Keratinocyte (primary cell): ENCODE data around the gene DENND5A.

Experiments used
- EZH2 ChIP-seq: IDR thresholded peaks from one replicate; pipeline ENCODE4 v1.6.1; 2012; ENCODE audit warnings: inconsistent platforms, mild to moderate bottlenecking, low read length, moderate library complexity
- TF ChIP-seq, protein P1 (sequence below), 3 experiments: IDR thresholded peaks in 1 of 3; conservative IDR thresholded peaks in 1 of 3; optimal IDR thresholded peaks in 1 of 3; 2 replicates in 2 of 3; 3 replicates in 1 of 3; pipeline versions ENCODE3 to v1.5.1; 2011; ENCODE audit warnings: low read length in 3 of 3, mild to moderate bottlenecking in 3 of 3, moderate library complexity in 2 of 3, control low read depth in 1 of 3, inconsistent platforms in 1 of 3; ENCODE audit not compliant: insufficient read depth in 2 of 3; ENCODE audit errors: extremely low read depth in 1 of 3

- no peak for TF ChIP-seq EZH2
- TF ChIP-seq, protein P1, sequence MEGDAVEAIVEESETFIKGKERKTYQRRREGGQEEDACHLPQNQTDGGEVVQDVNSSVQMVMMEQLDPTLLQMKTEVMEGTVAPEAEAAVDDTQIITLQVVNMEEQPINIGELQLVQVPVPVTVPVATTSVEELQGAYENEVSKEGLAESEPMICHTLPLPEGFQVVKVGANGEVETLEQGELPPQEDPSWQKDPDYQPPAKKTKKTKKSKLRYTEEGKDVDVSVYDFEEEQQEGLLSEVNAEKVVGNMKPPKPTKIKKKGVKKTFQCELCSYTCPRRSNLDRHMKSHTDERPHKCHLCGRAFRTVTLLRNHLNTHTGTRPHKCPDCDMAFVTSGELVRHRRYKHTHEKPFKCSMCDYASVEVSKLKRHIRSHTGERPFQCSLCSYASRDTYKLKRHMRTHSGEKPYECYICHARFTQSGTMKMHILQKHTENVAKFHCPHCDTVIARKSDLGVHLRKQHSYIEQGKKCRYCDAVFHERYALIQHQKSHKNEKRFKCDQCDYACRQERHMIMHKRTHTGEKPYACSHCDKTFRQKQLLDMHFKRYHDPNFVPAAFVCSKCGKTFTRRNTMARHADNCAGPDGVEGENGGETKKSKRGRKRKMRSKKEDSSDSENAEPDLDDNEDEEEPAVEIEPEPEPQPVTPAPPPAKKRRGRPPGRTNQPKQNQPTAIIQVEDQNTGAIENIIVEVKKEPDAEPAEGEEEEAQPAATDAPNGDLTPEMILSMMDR (optimal IDR thresholded peaks at IDR 0.05 in 1 of 3, IDR thresholded peaks at IDR 0.05 in 1 of 3, conservative IDR thresholded peaks at IDR 0.05 in 1 of 3; ENCODE audit: extremely low read depth in 1 of 3, insufficient read depth in 2 of 3, low read length in 3 of 3), result no peak
Measured at GRCh38 chr11:9123595-9124304, 141.4 kb downstream of the DENND5A start.
